Lung (tissue), 16 donors: ENCODE measurements around the gene HEPHL1. TPM values are rescaled to one million over a fixed set of nuclear protein-coding genes. Genes with fewer than 3 reads are reported as not detected.
"Not testable (repeated sequence)": the region's sequence is repeated elsewhere in the genome, so short reads cannot be mapped to it uniquely, and the experiment has no call there.

Experiments used
- ATAC-seq: fragments of 200-7000 bp; cut with Tn5 transposase; one replicate; pipeline ENCODE4 v1.9.1; 2020; ENCODE audit warnings: moderate number of reproducible peaks; ENCODE audit not compliant: insufficient read depth, low FRiP score
- DNase-seq, 3 donors: peaks; one replicate each; pipeline ENCODE4 v3.0.0-alpha.2; 2013 to 2017
- H3K27ac ChIP-seq, 2 donors: one replicate each; pipeline ENCODE4 v1.5.1; 2013; ENCODE audit warnings: mild to moderate bottlenecking in 2 of 2, moderate library complexity in 2 of 2, control low read depth in 1 of 2, inconsistent platforms in 1 of 2, low read depth in 1 of 2, low read length in 1 of 2
- H3K27me3 ChIP-seq, 3 donors: one replicate each; pipeline ENCODE4 v1.5.1; 2013; ENCODE audit warnings: low read length in 2 of 3; ENCODE audit not compliant: control insufficient read depth in 3 of 3, insufficient read depth in 3 of 3
- H3K36me3 ChIP-seq, 4 donors: one replicate each; pipeline ENCODE4 v1.5.1; 2013; ENCODE audit warnings: low read length in 4 of 4, mild to moderate bottlenecking in 1 of 4, moderate library complexity in 1 of 4; ENCODE audit not compliant: control insufficient read depth in 4 of 4, insufficient read depth in 4 of 4
- H3K4me1 ChIP-seq, 5 donors: one replicate each; pipeline ENCODE4 v1.5.1; 2013; ENCODE audit warnings: low read length in 5 of 5, mild to moderate bottlenecking in 2 of 5, moderate library complexity in 1 of 5; ENCODE audit not compliant: control insufficient read depth in 5 of 5, insufficient read depth in 5 of 5
- H3K4me3 ChIP-seq: one replicate; pipeline ENCODE4 v1.5.1; 2013; ENCODE audit warnings: mild to moderate bottlenecking, control low read depth, moderate library complexity
- H3K9ac ChIP-seq, 2 donors: one replicate each; pipeline ENCODE4 v1.5.1; 2013; ENCODE audit warnings: low read length in 2 of 2, control low read depth in 1 of 2; ENCODE audit not compliant: insufficient read depth in 1 of 2
- H3K9me3 ChIP-seq, 4 donors: one replicate each; pipeline ENCODE4 v1.5.1; 2013; ENCODE audit warnings: low read length in 3 of 4, mild to moderate bottlenecking in 1 of 4, moderate library complexity in 1 of 4; ENCODE audit not compliant: control insufficient read depth in 4 of 4, insufficient read depth in 3 of 4
- WGBS, 2 donors: extraction: QIAGEN DNeasy Blood & Tissue Kit; methylation state at CpG; one replicate each; pipeline ENCODE4 v1.1.7; 2013; 5-methylcytosine and 5-hydroxymethylcytosine counted together
- long read RNA-seq, 5 donors: transcript quantifications; one replicate each; lab custom pipeline, GENCODE V29; 2026
- polyA plus RNA-seq, 2 donors: library from polyadenylated mRNA; stranded (reverse); fragments of 200-250 nt; gene quantifications; one replicate each; pipeline ENCODE4 v1.2.1, GENCODE V29; 2013
- total RNA-seq, 2 donors: library from RNA; depleted of rRNA in 1 of 2; stranded (reverse); fragments of >200 nt in 1 of 2; gene quantifications; one replicate each; pipeline ENCODE4 v1.2.1, GENCODE V29; 2014 to 2021
- TF ChIP-seq, protein P1 (sequence below): IDR thresholded peaks from 2 replicates; pipeline ENCODE4 v1.5.1; 2012; ENCODE audit warnings: mild to moderate bottlenecking; ENCODE audit errors: control extremely low read depth, extremely low read depth
- donor health status: control.
- donor health status: control.
- donor health status: Bipolar disorder and iron deficiency.
- donor health status: healthy.
- donor health status: DM: yes; HTN: yes; CAD: no.

The HEPHL1 gene, protein sequence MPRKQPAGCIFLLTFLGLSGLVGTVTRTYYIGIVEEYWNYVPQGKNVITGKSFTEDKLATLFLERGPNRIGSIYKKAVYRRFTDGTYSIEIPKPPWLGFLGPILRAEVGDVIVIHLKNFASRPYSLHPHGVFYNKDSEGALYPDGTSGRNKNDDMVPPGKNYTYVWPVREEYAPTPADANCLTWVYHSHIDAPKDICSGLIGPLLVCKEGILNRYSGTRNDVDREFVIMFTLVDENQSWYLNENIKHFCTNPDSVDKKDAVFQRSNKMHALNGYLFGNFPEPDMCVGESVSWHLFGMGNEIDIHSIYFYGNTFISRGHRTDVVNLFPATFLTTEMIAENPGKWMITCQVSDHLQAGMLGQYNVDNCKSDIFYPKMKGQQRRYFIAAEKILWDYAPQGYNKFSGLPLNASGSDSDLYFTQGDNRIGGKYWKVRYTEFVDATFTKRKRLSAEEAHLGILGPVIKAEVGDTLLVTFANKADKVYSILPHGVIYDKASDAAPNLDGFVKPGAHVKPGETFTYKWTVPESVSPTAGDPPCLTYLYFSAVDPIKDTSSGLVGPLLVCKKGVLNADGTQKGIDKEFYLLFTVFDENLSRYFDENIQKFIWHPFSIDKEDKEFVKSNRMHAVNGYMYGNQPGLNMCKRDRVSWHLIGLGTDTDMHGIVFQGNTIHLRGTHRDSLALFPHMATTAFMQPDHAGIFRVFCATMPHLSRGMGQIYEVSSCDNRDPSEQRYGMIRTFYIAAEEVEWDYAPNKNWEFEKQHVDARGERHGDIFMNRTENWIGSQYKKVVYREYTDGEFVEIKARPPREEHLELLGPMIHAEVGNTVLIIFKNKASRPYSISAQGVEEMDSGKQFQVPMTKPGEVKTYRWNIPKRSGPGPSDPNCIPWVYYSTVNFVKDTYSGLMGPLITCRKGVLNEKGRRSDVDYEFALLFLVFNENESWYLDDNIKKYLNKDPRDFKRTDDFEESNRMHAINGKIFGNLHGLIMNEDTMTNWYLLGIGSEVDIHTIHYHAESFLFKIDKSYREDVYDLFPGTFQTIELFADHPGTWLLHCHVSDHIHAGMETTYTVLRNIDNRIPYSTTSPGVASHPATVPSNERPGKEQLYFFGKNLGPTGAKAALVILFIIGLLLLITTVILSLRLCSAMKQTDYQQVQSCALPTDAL
- total RNA-seq (not detected), polyA plus RNA-seq (not detected)
- long read RNA-seq, donor 1, result 0 reads
- long read RNA-seq, donor 2, result 0 reads
- long read RNA-seq, donor 3, result 0 reads
- long read RNA-seq, donor 4, result 0 reads
- long read RNA-seq, donor 5, result 0 reads

- DNase-seq (peak in 2 of 3 donors; percentile 9 to 22), ATAC-seq (no peak)
- Histone ChIP-seq H3K4me3 (no peak within 1 kb of the TSS), H3K36me3 (no peaks in the 10 kb centered on the region), H3K4me1 (peaks cover 0 to 10% (median 0%) of the 10 kb centered on the region in 5 donors), H3K9ac (no peak within 1 kb of the TSS), H3K9me3 (peaks cover 0 to 2% (median 0%) of the 10 kb centered on the region in 4 donors), H3K27ac (no peak within 1 kb of the TSS), H3K27me3 (no peaks in the 10 kb centered on the region)
- TF ChIP-seq, protein P1, sequence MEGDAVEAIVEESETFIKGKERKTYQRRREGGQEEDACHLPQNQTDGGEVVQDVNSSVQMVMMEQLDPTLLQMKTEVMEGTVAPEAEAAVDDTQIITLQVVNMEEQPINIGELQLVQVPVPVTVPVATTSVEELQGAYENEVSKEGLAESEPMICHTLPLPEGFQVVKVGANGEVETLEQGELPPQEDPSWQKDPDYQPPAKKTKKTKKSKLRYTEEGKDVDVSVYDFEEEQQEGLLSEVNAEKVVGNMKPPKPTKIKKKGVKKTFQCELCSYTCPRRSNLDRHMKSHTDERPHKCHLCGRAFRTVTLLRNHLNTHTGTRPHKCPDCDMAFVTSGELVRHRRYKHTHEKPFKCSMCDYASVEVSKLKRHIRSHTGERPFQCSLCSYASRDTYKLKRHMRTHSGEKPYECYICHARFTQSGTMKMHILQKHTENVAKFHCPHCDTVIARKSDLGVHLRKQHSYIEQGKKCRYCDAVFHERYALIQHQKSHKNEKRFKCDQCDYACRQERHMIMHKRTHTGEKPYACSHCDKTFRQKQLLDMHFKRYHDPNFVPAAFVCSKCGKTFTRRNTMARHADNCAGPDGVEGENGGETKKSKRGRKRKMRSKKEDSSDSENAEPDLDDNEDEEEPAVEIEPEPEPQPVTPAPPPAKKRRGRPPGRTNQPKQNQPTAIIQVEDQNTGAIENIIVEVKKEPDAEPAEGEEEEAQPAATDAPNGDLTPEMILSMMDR, result no peak
- WGBS, 2 donors, result 56 to 67% methylated on average over 11 of the region's 11 CpGs
Observed at GRCh38 chr11:94020777-94021481, at the start of gene HEPHL1. Gene HEPHL1, plus strand, starts transcription at chr11:94021354. Its CDS starts 15 bp downstream, at chr11:94021369.

DNA sequence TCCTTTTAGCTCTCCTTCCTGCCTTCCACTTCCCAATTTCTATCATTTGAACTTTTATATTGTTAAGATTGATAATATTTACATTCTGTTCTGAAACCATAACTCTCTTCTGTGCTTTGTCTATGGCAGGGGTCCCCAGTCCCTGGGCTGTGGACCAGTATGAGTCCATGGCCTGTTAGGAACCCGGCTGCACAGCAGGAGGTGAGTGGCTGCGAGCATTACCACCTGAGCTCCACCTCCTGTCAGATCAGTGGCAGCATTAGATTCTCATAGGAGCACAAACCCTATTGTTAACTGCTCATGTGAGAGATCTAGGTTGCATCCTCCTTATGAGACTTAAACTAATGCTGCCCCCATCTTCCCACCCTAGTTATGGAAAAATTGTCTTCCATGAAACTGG lies 48.4 kb upstream of the HEPHL1 start:
- no peak for DNase-seq
- H3K27ac ChIP-seq, result no peak overlapping the region
- no peaks in the 10 kb centered on the region for H3K4me1 ChIP-seq
- TF ChIP-seq, protein P1, result no peak
- 49 to 60% methylated on average over 2 of the region's 2 CpGs for WGBS, 2 donors
- peaks cover 0 to 4% (median 2%) of the 10 kb centered on the region in 4 donors for H3K9me3 ChIP-seq
- ATAC-seq, result no peak
- no peak overlapping the region for H3K4me3 ChIP-seq
- no peaks in the 10 kb centered on the region for H3K36me3 ChIP-seq
- H3K9ac ChIP-seq, result no peak overlapping the region
- H3K27me3 ChIP-seq, result no peaks in the 10 kb centered on the region

- H3K36me3 ChIP-seq, H3K4me3 ChIP-seq, ATAC-seq, H3K27me3 ChIP-seq, H3K9ac ChIP-seq, H3K9me3 ChIP-seq, H3K4me1 ChIP-seq, H3K27ac ChIP-seq: not testable (repeated sequence)
- 69 to 75% methylated on average over 7 of the region's 7 CpGs for WGBS, 2 donors
- DNase-seq, result peak in 2 of 3 donors; percentile 21 to 50
Observed at GRCh38 chr11:93973322-93974051, 47.7 kb upstream of the HEPHL1 start.
